Liver (tissue), 9 donors: Measurements from ENCODE around the gene TRMT1L. TPM values are rescaled to one million over a fixed set of nuclear protein-coding genes. Genes with fewer than 3 reads are reported as not detected.

ENCODE experiments used
- DNase-seq: peaks from one replicate; pipeline ENCODE4 v3.0.0-alpha.2; 2017; ENCODE audit warnings: low spot score
- H3K27ac ChIP-seq, 2 donors: one replicate each; pipeline ENCODE4 v1.7.0; 2013; ENCODE audit warnings: inconsistent platforms in 2 of 2, low read length in 2 of 2, control low read depth in 1 of 2, low read depth in 1 of 2, mild to moderate bottlenecking in 1 of 2
- H3K27me3 ChIP-seq, 4 donors: one replicate each; pipeline versions ENCODE4 v1.6.1 to v1.7.0; 2013; ENCODE audit warnings: low read length in 3 of 4, inconsistent platforms in 1 of 4, mild to moderate bottlenecking in 1 of 4, moderate library complexity in 1 of 4; ENCODE audit not compliant: control insufficient read depth in 4 of 4, insufficient read depth in 4 of 4
- H3K36me3 ChIP-seq, 4 donors: one replicate each; pipeline versions ENCODE4 v1.6.1 to v1.7.0; 2013; ENCODE audit warnings: low read length in 3 of 4, mild to moderate bottlenecking in 3 of 4, low read depth in 1 of 4, moderate library complexity in 1 of 4; ENCODE audit not compliant: control insufficient read depth in 4 of 4, insufficient read depth in 3 of 4
- H3K4me1 ChIP-seq, 4 donors: one replicate each; pipeline versions ENCODE4 v1.6.1 to v1.7.0; 2013; ENCODE audit warnings: low read length in 3 of 4, mild to moderate bottlenecking in 3 of 4, moderate library complexity in 1 of 4; ENCODE audit not compliant: control insufficient read depth in 4 of 4, insufficient read depth in 4 of 4
- H3K4me3 ChIP-seq, 3 donors: one replicate each; pipeline versions ENCODE4 v1.6.1 to v1.7.0; 2013; ENCODE audit warnings: low read length in 3 of 3, control low read depth in 1 of 3, low read depth in 1 of 3, mild to moderate bottlenecking in 1 of 3
- H3K9ac ChIP-seq, 2 donors: one replicate each; pipeline ENCODE4 v1.7.0; 2013; ENCODE audit warnings: low read length in 2 of 2, mild to moderate bottlenecking in 2 of 2, moderate library complexity in 2 of 2, control low read depth in 1 of 2, low read depth in 1 of 2
- H3K9me3 ChIP-seq, 4 donors: one replicate each; pipeline versions ENCODE4 v1.6.1 to v1.7.0; 2013; ENCODE audit warnings: low read length in 3 of 4; ENCODE audit not compliant: control insufficient read depth in 4 of 4
- ATF3 ChIP-seq: IDR thresholded peaks from 2 replicates; pipeline ENCODE4 v1.6.1; 2016; ENCODE audit warnings: antibody characterized with exemption
- CTCF ChIP-seq: fragments of 150-350 bp; IDR thresholded peaks from 2 replicates; pipeline ENCODE4 v1.5.1; 2017; ENCODE audit warnings: improper control_type of control experiment, low read depth, low read length; ENCODE audit not compliant: missing input control
- EGR1 ChIP-seq, 2 donors: IDR thresholded peaks; 2 replicates each; pipeline ENCODE4 v1.6.1; 2016 to 2018; ENCODE audit warnings: antibody characterized with exemption in 2 of 2, low read depth in 2 of 2
- FOXA1 ChIP-seq: IDR thresholded peaks from 2 replicates; pipeline ENCODE4 v1.6.1; 2016; ENCODE audit warnings: antibody characterized with exemption
- FOXA2 ChIP-seq: IDR thresholded peaks from 2 replicates; pipeline ENCODE4 v1.6.1; 2016; ENCODE audit warnings: antibody characterized with exemption
- GABPA ChIP-seq, 2 donors: IDR thresholded peaks in 1 of 2; conservative IDR thresholded peaks in 1 of 2; 2 replicates each; pipeline ENCODE4 v1.6.1; 2016; ENCODE audit warnings: antibody characterized with exemption in 2 of 2, mild to moderate bottlenecking in 1 of 2, moderate library complexity in 1 of 2
- HNF4A ChIP-seq, 2 donors: conservative IDR thresholded peaks; 2 replicates each; pipeline ENCODE4 v1.6.1; 2016; ENCODE audit warnings: antibody characterized with exemption in 2 of 2, mild to moderate bottlenecking in 2 of 2
- HNF4G ChIP-seq: IDR thresholded peaks from 2 replicates; pipeline ENCODE4 v1.6.1; 2016; ENCODE audit warnings: antibody characterized with exemption
- JUND ChIP-seq, 2 donors: IDR thresholded peaks; 2 replicates each; pipeline ENCODE4 v1.6.1; 2016; ENCODE audit warnings: antibody characterized with exemption in 2 of 2
- NR2F2 ChIP-seq: IDR thresholded peaks from 2 replicates; pipeline ENCODE4 v1.6.1; 2016; ENCODE audit warnings: antibody characterized with exemption
- RAD21 ChIP-seq, 2 donors: IDR thresholded peaks; 2 replicates each; pipeline ENCODE4 v1.6.1; 2016; ENCODE audit warnings: antibody characterized with exemption in 2 of 2, mild to moderate bottlenecking in 2 of 2
- RXRA ChIP-seq, 2 donors: IDR thresholded peaks; 2 replicates each; pipeline ENCODE4 v1.6.1; 2017 to 2018; ENCODE audit warnings: antibody characterized with exemption in 2 of 2, mild to moderate bottlenecking in 1 of 2
- SP1 ChIP-seq: IDR thresholded peaks from 2 replicates; pipeline ENCODE4 v1.6.1; 2018; ENCODE audit warnings: antibody characterized with exemption, mild to moderate bottlenecking
- ZBTB33 ChIP-seq: IDR thresholded peaks from 2 replicates; pipeline ENCODE4 v1.6.1; 2016; ENCODE audit warnings: antibody characterized with exemption
- WGBS: extraction: QIAGEN DNeasy Blood & Tissue Kit; methylation state at CpG from one replicate; pipeline ENCODE4 v1.1.7; 2013; 5-methylcytosine and 5-hydroxymethylcytosine counted together
- polyA plus RNA-seq, 2 donors: library from polyadenylated mRNA; stranded (reverse) in 1 of 2; unstranded in 1 of 2; fragments of 200-250 nt in 1 of 2; fragments of >200 nt in 1 of 2; fragmentation: Nextera tagmentation in 1 of 2; extraction: Ambion mirVana in 1 of 2; gene quantifications; one replicate each; pipeline versions ENCODE4 v1.2.1 to v1.2.3, GENCODE V29; 2013 to 2015
- total RNA-seq, 2 donors: library from RNA; depleted of rRNA; stranded (reverse); fragments of >200 nt; gene quantifications; one replicate each; pipeline ENCODE4 v1.2.3, GENCODE V29; 2014
- TF ChIP-seq, protein P1 (sequence below): IDR thresholded peaks from 2 replicates; pipeline ENCODE4 v1.6.1; 2016; ENCODE audit warnings: antibody characterized with exemption
- TF ChIP-seq, protein P2 (sequence below): IDR thresholded peaks from 2 replicates; pipeline ENCODE4 v1.6.1; 2016; ENCODE audit warnings: antibody characterized with exemption, mild to moderate bottlenecking
- donor health status: healthy.
- donor health status: healthy.
- donor health status: healthy.
- donor health status: healthy.
- donor health status: healthy.

Gene TRMT1L
- total and polyA plus RNA-seq, 4 donors: 4.3 to 33.9 (median 9.9) TPM

DNA sequence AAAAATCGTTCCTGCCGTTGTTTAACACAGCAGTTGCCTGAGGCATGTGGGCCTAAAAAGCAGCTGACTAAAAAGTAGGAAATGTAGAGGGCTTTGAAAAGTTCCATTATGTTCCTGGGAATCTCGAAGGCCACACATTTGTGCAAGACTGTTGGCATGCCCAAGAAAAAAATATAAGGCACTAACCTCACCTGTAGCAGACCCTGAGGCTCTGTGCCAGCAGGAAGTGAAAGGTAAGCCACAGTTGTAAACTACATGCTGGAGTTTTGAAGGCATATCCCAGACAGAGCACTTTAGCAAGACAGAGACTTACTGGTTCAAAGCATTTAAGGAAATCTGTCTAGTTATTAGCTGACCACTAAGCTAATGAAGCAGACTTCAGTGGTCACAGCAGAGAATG is 52.7 kb downstream of the TRMT1L start:
- TF ChIP-seq FOXA2 (no peak), CTCF (no peak), GABPA (IDR thresholded peaks at IDR 0.05 in 1 of 2, conservative IDR thresholded peaks at IDR 0.05 in 1 of 2) (no peak), JUND (IDR thresholded peaks at IDR 0.05) (no peak), RAD21 (IDR thresholded peaks at IDR 0.05) (no peak), NR2F2 (no peak), ATF3 (no peak), HNF4A (conservative IDR thresholded peaks at IDR 0.05) (no peak), RXRA (IDR thresholded peaks at IDR 0.05) (no peak), SP1 (no peak)
- TF ChIP-seq, protein P1, sequence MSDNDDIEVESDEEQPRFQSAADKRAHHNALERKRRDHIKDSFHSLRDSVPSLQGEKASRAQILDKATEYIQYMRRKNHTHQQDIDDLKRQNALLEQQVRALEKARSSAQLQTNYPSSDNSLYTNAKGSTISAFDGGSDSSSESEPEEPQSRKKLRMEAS: no peak
- TF ChIP-seq, protein P2, sequence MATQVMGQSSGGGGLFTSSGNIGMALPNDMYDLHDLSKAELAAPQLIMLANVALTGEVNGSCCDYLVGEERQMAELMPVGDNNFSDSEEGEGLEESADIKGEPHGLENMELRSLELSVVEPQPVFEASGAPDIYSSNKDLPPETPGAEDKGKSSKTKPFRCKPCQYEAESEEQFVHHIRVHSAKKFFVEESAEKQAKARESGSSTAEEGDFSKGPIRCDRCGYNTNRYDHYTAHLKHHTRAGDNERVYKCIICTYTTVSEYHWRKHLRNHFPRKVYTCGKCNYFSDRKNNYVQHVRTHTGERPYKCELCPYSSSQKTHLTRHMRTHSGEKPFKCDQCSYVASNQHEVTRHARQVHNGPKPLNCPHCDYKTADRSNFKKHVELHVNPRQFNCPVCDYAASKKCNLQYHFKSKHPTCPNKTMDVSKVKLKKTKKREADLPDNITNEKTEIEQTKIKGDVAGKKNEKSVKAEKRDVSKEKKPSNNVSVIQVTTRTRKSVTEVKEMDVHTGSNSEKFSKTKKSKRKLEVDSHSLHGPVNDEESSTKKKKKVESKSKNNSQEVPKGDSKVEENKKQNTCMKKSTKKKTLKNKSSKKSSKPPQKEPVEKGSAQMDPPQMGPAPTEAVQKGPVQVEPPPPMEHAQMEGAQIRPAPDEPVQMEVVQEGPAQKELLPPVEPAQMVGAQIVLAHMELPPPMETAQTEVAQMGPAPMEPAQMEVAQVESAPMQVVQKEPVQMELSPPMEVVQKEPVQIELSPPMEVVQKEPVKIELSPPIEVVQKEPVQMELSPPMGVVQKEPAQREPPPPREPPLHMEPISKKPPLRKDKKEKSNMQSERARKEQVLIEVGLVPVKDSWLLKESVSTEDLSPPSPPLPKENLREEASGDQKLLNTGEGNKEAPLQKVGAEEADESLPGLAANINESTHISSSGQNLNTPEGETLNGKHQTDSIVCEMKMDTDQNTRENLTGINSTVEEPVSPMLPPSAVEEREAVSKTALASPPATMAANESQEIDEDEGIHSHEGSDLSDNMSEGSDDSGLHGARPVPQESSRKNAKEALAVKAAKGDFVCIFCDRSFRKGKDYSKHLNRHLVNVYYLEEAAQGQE: no peak
- H3K27ac ChIP-seq: no peak overlapping the region
- H3K4me1 ChIP-seq: no peaks in the 10 kb centered on the region
- H3K4me3 ChIP-seq: no peak overlapping the region
- no peaks in the 10 kb centered on the region for H3K27me3 ChIP-seq
- H3K36me3 ChIP-seq: peaks cover 0 to 4% (median 1%) of the 10 kb centered on the region in 4 donors
- H3K9ac ChIP-seq: no peak overlapping the region
- 90% methylated on average over 3 of the region's 3 CpGs for WGBS
- H3K9me3 ChIP-seq: peaks cover 3 to 9% (median 5%) of the 10 kb centered on the region in 4 donors
- DNase-seq: no peak

DNA sequence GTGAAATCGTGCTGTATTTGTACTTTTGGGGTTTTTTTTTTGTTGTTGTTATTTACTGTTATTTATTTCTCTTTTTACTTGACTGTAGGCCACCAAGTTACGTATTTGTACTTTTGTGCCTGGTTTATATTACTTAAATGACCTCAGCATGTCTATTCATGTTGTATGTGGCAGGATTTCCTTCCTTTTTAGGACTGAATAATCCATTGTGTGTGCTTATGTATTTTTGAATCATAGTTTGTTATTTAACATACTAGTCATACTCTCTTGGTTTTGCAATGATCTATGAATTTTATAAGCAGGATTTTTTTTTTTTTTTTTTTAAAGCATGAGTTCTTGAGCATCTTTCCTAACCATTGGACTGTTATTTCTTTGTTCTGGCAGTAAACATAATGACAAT is 60.2 kb downstream of the TRMT1L start:
- no peak for TF ChIP-seq HNF4A (conservative IDR thresholded peaks at IDR 0.05)
- peaks cover 0 to 13% (median 5%) of the 10 kb centered on the region in 4 donors for H3K36me3 ChIP-seq
- H3K4me1 ChIP-seq: no peaks in the 10 kb centered on the region
- H3K27me3 ChIP-seq: no peaks in the 10 kb centered on the region
- H3K9ac ChIP-seq: no peak overlapping the region
- DNase-seq: no peak
- H3K27ac ChIP-seq: no peak overlapping the region
- H3K9me3 ChIP-seq: no peaks in the 10 kb centered on the region
- H3K4me3 ChIP-seq: no peak overlapping the region
- WGBS: 91% methylated on average over 2 of the region's 2 CpGs

GRCh38 chr1:185094761-185095160 is 62.0 kb downstream of the TRMT1L start:
- H3K4me1 ChIP-seq: no peaks in the 10 kb centered on the region
- no peaks in the 10 kb centered on the region for H3K9me3 ChIP-seq
- no peak for DNase-seq
- no peaks in the 10 kb centered on the region for H3K27me3 ChIP-seq
- H3K9ac ChIP-seq: no peak overlapping the region
- H3K4me3 ChIP-seq: no peak overlapping the region
- H3K27ac ChIP-seq: no peak overlapping the region
- peaks cover 2 to 10% (median 7%) of the 10 kb centered on the region in 4 donors for H3K36me3 ChIP-seq
- 92% methylated on average over 2 of the region's 2 CpGs for WGBS
- TF ChIP-seq CTCF (no peak), NR2F2 (no peak), RXRA (IDR thresholded peaks at IDR 0.05) (no peak), HNF4G (no peak), GABPA (IDR thresholded peaks at IDR 0.05 in 1 of 2, conservative IDR thresholded peaks at IDR 0.05 in 1 of 2) (no peak), FOXA1 (no peak), JUND (IDR thresholded peaks at IDR 0.05) (no peak), HNF4A (conservative IDR thresholded peaks at IDR 0.05) (no peak), ATF3 (no peak), EGR1 (IDR thresholded peaks at IDR 0.05; ENCODE audit: low read depth in 2 of 2) (no peak), ZBTB33 (no peak)
- TF ChIP-seq, protein P1: no peak
